NB4 (cell line): ENCODE results near the gene VPS37B.

Experiments used
- CTCF ChIP-seq: IDR thresholded peaks from one replicate; pipeline ENCODE4 v1.5.1; 2012; ENCODE audit warnings: low read depth, low read length
- MYC ChIP-seq: IDR thresholded peaks from 2 replicates; pipeline ENCODE4 v1.6.1; 2011; ENCODE audit warnings: low read depth, low read length
- POLR2A ChIP-seq: IDR thresholded peaks from 2 replicates; pipeline ENCODE4 v1.6.1; 2011; ENCODE audit warnings: mild to moderate bottlenecking; ENCODE audit not compliant: insufficient read length; ENCODE audit errors: extremely low read depth
- TF ChIP-seq, protein P1 (sequence below): IDR thresholded peaks from 2 replicates; pipeline ENCODE4 v1.6.1; 2011; ENCODE audit warnings: low read depth, low read length

- TF ChIP-seq POLR2A (no peak), CTCF (no peak), MYC (no peak)
- TF ChIP-seq, protein P1, sequence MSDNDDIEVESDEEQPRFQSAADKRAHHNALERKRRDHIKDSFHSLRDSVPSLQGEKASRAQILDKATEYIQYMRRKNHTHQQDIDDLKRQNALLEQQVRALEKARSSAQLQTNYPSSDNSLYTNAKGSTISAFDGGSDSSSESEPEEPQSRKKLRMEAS = no peak
Measured at GRCh38 chr12:122866379-122866778, 29.5 kb downstream of the VPS37B start.
